HG03571 (cell line): ENCODE measurements around the gene FBXO44.
"Not testable (repeated sequence)": the region's sequence is repeated elsewhere in the genome, so short reads cannot be mapped to it uniquely, and the experiment has no call there.

Experiments used
- ATAC-seq: cut with Tn5 transposase; IDR thresholded peaks from one replicate; pipeline ENCODE4 v1.9.1; 2021; ENCODE audit not compliant: unreplicated experiment

The FBXO44 gene

GRCh38 chr1:11639372-11639771, 15.3 kb upstream of the FBXO44 start:
- ATAC-seq, result no peak

- ATAC-seq, result no peak
Measured at GRCh38 chr1:11640101-11640500, 14.6 kb upstream of the FBXO44 start.

- no peak for ATAC-seq
Measured at GRCh38 chr1:11640944-11641343, 13.7 kb upstream of the FBXO44 start.

GRCh38 chr1:11641776-11642305, 12.8 kb upstream of the FBXO44 start:
- ATAC-seq, result no peak

GRCh38 chr1:11642418-11643017, 12.2 kb upstream of the FBXO44 start:
- ATAC-seq, result not testable (repeated sequence)

- ATAC-seq, result no peak
Measured at GRCh38 chr1:11643782-11644181, 10.9 kb upstream of the FBXO44 start.

GRCh38 chr1:11645270-11645669, 9.4 kb upstream of the FBXO44 start:
- no peak for ATAC-seq

- no peak for ATAC-seq
Measured at GRCh38 chr1:11645670-11646265, 8.9 kb upstream of the FBXO44 start.

- no peak for ATAC-seq
Measured at GRCh38 chr1:11646317-11646716, 8.4 kb upstream of the FBXO44 start.

- no peak for ATAC-seq
Measured at GRCh38 chr1:11647333-11647732, 7.3 kb upstream of the FBXO44 start.

- no peak for ATAC-seq
Measured at GRCh38 chr1:11648039-11648438, 6.6 kb upstream of the FBXO44 start.

GRCh38 chr1:11648732-11649158, 5.9 kb upstream of the FBXO44 start:
- ATAC-seq, result no peak

- ATAC-seq, result no peak
Measured at GRCh38 chr1:11649237-11649623, 5.4 kb upstream of the FBXO44 start.

GRCh38 chr1:11649624-11650330, 4.9 kb upstream of the FBXO44 start:
- ATAC-seq, result no peak

GRCh38 chr1:11650331-11650991, 4.2 kb upstream of the FBXO44 start:
- no peak for ATAC-seq

GRCh38 chr1:11651017-11651416, 3.7 kb upstream of the FBXO44 start:
- ATAC-seq, result no peak

GRCh38 chr1:11652203-11652780, 2.4 kb upstream of the FBXO44 start:
- no peak for ATAC-seq

GRCh38 chr1:11653101-11653860, 1.4 kb upstream of the FBXO44 start:
- no peak for ATAC-seq

- ATAC-seq, result no peak
Measured at GRCh38 chr1:11653861-11654136, 878 bp upstream of the FBXO44 start.

- ATAC-seq, result peak; percentile 12
Measured at GRCh38 chr1:11654939-11655808, 497 bp downstream of the FBXO44 start.
